ENCODE data around the gene FCER1G.
A peak's percentile ranks its signal among the peaks of the same experiment; 100 is the strongest.

Gene FCER1G

DNA sequence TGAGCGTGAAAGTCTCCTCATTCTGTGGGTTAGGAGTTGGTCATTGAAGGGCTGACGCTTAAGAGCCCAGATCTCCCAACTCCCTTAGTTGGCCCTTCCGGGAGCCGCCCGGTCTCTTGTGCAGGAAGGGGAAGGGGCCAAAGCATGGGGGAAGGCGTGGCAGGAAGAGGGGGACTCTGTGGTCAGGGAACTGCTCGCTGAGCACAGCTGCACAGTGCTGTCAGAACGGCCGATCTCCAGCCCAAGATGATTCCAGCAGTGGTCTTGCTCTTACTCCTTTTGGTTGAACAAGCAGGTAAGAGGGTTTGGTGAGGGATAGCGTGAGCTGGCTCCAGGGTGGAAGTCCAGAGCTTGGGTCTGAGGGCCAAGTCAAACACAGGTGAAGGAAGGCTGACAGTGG, at the start of gene FCER1G:
FCER1G (plus strand) TSS at position 220 of the 400 bp plus-strand sequence; CDS start at position 247, 27 bp downstream.
- DNase-seq: no peak

DNA sequence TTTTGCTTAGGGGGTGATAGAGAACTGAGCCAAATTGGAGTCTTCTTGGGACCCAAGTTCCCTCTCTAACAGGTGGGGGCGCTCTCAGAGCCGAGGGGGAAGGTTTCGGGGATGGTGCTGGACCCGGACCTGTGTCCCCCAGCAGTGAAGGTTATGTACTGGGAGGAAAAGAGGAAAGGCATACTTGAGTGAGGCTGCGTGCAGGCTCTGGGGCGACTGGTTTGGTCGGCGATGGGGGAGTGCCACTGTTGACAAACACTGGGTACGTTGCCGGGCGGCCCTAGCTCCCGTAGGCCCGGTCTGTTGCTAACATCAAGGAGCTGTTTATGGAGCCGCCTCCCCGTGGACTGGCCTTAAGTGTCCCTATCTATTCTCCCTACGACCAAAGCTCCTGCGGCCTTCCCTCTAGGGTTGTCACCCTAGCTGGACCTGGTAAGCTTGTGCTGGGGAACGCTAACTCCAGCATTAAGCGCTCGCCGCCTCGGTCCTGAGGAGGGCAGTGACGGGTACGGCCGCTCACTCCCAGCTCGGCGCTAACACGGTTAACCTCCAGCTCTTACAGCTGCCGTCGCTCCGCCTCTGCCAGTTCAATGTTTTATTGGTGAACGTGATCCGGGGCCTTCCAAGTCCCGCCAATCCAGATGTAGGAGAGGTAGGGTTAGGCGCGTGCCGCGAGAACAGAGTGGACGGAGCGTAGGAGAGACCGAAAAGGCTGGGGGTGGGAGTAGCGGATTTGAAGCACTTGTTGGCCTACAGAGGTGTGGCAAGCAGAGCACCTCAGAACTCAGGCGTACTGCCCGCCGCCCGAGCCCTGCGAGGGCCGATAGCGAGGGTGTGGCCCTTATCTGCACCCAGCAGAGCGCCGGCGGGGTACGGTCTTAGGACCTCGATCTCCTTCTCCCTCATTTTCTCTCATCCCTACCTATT, 49.1 kb upstream of the FCER1G start, which contains the start of gene PPOX:
PPOX (plus strand) TSS at position 685 of the 927 bp plus-strand sequence. CDS start 422 bp downstream, outside the sequence.
- peak; percentile 97 for DNase-seq

DNA sequence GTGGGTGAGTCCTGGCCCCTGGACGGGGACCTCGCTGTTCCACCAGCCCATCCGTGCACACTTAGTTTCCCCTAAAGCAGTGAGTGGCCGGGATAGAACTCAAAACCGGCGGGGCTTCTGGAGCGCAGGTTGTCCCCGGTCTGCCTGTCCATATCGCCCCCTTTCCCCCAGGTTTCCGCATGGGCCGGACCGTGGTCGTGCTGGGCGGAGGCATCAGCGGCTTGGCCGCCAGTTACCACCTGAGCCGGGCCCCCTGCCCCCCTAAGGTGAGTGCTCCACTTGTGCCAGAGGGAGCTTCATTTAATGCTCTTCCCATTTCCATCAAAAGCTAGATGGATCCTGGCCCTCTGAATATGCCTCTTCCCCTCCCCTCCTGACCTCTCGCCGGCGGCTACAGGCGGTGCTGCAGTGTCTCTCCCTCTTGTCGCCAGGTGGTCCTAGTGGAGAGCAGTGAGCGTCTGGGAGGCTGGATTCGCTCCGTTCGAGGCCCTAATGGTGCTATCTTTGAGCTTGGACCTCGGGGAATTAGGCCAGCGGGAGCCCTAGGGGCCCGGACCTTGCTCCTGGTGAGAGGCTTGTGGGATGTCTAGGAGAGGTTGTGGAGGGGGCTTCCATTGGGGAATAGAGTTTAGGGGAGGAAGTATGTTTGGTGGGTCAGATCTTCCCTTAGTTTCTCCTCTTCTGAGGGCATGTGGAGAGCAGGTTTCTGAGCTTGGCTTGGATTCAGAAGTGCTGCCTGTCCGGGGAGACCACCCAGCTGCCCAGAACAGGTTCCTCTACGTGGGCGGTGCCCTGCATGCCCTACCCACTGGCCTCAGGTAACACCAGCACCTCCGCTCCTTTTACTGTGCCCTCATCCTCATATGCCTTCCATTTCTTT, 48.2 kb upstream of the FCER1G start:
- no peak for DNase-seq

DNA sequence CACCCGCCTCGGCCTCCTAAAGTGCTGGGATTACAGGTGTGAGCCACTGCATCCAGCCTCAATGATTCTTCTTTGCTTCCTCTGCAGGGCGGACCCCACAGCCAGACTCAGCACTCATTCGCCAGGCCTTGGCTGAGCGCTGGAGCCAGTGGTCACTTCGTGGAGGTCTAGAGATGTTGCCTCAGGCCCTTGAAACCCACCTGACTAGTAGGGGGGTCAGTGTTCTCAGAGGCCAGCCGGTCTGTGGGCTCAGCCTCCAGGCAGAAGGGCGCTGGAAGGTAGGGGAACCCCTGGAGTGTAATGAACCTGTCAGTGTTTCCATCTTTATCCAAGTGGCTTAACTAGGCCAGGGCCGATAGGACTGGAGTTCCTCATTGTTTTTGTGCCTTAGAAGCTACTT, 46.2 kb upstream of the FCER1G start:
- DNase-seq: no peak

DNA sequence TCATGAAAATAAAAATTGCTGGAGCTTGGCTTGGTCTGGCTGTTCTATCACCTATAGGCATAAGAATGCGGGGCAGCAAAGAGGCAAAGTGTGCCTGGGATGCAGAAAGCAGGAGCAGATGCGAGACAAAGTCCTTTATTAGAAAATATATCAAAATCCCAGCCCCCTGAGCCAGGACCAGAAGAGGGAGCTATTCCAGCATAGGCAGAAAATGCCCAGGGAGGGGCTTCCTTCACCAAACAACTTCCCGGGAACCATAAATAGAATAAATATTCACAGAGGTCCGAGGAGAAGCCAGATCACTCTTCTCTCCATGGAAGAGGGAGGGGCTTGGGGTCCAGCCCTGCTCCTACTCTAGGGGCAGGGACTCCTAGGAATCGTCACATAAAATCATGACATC, 43.9 kb upstream of the FCER1G start:
- no peak for DNase-seq

DNA sequence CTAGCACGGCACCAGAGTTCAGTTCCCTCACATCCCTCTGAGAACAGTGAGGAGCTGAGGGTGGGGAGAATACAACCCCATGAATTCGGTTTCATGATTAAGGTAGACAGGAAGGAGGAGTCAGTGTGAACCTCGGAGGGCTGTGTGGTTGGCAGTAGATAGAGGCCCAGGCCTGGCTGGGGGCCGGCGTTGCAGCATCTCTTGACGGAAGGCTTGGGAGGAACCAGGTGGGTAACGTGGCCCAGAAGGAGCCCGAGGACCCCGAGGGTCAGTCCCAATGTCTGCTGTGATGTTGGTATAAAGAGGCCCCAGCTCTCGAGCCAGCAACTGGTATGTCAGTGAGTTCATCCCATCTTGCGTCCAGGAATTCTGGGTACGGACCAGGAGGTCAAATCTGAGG, 43.4 kb upstream of the FCER1G start:
- DNase-seq: no peak

DNA sequence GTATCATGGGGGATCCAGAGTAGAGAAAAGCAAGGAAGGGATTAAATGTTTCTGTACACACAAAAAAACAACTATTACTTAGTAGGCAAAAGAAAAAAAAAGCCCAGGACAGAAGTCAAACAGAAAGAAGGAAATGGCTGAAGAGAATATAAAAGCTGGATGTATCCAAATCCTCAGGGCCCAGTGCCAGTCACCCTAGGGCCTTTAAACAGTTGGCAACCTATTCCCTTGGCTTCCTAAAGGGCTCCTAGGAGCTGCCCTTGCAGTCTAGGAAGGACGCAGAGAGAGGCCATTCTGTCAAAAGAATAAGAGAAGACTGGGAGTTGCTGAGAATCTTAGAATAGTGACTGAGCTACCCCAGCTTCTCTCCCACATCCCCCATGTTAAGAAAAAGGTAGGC, 42.7 kb upstream of the FCER1G start:
- no peak for DNase-seq

DNA sequence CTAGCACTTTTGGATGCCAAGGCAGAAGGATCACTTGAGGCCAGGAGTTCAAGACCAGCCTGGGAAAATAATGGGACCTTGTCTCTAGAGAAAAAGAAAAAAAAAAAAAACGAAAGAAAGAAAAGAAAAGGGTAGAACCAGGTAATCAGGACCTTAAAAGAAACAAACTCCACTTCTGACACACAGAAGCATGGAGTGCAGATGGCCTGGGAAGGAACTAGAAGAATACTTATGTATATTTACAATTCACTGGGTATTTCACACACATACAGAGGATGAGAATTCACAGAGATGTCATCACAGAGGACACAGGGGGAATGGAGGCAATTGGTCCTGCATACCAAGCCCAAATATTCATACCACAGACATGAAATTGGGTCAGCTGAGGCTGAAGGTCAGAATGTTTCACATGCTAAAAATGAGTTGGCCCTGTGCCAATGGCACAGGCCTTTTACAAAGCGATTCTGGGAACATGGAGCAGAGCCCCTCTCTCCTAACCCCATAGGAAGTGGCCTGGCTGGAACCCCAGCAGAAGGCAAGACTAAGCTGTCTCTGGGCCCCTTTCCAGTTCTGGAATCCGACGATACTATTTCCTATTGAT, 42.2 kb upstream of the FCER1G start:
- DNase-seq: peak; percentile 90

DNA sequence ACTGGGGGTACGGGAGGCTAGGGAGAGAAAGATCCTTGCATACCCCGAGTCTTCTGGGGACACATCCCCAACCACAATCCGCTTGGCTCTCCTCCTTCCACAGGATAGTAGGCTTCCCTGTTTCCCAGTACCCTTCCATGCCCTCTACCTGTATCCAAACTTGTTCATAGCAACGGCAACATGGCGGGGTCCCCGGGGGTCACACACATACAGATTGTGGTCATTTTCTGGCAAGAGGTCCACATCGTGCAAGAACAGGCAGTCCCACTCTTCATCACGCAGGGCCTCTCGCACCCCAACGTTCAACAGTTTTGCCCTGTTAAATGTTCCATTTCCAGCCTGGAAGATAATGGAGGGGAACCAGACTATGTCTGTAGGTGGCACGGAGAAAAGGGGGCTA, 41.4 kb upstream of the FCER1G start:
- no peak for DNase-seq

DNA sequence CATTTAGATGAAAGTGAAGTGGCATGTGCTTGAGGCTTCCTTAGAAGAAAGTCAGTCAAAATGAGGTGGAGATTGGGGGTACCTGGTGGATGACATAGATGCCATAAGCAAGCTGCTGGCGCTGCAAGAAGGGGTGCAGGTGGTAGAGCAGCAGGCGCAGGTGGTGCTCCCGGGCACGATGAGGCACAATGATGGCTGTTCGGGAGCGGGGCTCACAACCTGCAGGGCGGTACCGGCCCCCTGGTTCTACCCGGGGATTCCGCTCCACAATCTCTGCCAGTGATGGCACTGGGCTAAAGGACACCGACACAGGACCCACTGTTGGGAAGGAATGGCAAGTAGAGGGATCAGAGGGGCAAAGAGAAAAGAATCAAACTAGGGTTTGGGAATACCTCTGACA, 40.2 kb upstream of the FCER1G start:
- no peak for DNase-seq

DNA sequence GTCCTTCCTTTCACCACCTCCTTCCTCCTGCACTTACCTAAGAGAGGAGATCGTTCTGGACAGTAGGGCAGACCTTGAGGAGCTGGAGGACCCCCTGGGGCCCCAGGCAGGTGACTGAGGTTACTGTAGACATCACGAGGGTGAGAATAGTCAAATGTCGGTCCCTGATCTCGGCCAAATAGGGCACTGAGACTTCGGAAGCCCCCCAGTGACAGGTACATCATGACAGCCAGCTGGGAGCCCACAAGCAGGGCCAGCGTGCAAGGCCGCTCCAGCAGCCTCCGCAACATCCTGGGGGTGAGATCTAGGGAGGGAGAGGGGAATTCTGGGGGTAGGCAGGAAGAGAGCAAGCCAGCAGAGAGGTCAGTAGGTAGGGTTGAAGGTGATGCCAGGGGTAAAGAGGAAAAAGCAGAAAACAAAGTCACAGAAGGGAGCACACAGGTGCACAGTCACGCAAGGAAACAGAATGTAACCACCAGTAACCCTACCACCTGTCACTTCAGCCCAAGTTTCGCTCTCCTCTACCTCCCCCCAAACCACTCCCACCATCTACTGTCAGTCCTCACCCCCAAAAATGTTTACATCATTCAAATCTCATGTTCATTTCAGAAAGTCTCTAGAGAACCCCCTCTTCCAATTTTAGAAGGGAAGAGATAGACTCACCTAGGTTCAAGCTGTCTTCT, 39.2 kb upstream of the FCER1G start:
- DNase-seq: no peak

DNA sequence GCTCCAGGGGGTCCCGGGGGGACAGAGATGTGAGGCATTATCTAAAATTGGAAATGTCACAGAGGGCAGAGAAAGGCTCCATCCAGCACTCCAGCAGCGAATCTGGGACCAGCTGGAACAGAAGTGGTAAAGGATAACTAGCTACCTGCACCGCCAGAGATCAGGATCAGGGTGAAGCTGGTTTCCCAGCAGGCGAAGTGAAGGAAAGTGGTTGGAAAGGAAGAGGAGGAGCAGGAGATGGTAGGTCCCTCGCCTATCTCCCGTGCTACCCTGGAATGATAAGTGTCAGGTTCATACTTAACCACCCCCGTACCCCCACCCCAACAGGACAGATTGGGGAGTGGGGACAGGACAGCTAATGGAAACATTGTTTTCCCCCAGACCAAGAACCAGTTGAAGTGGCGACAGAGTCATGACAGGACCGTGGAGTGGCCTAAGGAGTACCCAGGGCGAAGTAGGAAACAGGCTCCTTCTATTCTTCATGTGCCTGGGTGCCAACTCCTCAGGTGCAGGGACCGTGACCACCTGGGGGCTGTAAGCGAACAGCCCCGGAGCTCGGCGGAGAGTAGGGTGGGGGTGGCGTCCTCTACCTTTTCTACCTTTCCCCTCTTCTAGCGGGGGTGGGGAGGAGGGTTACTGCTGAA, 38.5 kb upstream of the FCER1G start:
- no peak for DNase-seq

DNA sequence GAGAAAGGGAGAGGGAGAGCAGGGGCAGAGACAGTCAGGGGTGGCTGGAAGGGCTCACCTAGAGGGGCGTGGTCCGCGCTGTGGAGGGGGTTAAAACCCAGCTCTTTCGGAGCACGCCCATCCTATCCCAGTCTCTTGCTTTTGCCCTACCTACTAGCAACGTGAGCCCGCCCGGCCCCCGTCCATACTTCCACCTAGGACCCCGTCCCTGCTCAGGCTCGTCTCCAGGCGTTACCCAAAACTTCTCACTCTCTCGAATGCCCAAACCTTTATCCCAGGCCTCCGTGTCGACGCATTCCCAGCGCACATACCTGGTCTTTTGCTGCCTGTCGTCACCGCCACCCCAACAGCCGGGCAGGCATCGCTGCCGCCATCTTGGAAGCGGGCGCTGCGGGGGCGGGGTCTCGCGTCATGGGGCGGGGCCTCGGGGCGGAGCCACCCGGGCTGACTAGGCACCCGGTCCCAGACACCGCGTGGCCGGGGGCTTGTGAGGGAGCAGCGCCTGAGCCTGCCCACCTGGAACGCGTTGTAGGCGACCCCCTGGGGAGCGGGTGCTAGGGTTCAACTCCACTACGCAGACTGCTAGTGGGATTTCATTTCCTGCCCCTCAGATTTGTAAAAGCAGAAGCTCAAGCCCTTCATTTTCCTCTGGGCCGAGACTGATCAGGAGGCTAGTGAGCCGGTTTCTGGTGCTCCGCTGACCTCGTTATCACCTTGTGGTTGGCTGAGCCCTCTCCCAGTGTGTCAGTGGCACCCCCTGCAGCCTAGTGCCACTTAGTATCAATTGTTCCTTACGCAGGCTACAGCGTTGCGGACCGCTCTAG, 37.8 kb upstream of the FCER1G start, which contains the start of gene B4GALT3:
B4GALT3 (minus strand) TSS at position 396 of the 824 bp plus-strand sequence. CDS start 1,447 bp downstream, outside the sequence.
- peak; percentile 79 for DNase-seq

DNA sequence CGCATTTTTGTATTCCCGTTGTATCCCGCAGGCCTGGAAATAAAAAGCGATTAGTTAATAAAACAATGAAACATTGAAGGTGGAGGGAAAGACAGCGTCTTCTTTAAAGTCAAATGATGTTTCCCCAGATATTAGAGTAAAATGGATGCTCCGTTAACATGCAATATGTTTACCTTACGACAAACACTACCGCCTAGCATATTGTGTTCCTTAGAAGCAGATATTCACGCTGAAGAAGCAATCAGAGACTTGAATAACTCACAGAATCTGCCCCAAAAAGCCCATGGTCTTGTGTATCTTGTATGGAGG, 37.2 kb upstream of the FCER1G start:
- DNase-seq: no peak

DNA sequence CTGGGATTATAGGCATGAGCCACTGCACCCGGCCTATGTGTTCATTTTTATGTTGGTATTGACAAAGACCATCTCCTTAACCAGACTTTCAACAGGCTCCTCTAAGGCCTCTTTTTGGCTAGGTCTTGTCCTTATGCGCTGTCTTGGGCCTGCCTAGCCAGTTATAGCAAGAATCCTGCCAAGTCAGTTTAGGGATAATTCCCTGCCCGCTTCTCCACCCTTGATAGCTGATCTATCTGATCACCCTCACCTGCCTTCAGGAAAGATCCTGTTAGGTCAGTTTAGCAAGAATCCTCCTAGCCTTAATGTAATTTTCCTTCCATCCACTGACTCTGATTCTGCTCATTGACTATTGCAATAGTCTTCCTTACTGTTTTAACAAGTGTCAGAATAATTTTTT, 35.4 kb upstream of the FCER1G start:
- DNase-seq: no peak

DNA sequence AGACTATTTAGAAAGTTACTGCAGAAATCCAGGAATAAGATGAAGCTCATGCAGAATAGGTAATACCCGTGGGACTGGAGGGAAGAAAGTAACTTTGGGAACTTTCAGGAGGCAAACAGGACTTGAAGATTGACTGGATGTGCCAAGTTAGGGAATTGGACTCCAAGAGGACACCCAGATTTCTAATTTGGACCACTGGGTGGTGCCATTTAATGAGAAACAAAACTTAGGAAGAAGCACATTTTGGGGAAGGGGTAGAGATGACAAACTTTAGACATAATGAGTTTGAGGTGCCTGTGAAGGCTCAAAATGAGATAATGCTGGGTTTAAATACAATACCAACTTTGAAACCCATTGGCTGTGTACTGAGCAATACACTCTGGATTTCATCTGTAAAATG, 34.5 kb upstream of the FCER1G start:
- peak; percentile 18 for DNase-seq

DNA sequence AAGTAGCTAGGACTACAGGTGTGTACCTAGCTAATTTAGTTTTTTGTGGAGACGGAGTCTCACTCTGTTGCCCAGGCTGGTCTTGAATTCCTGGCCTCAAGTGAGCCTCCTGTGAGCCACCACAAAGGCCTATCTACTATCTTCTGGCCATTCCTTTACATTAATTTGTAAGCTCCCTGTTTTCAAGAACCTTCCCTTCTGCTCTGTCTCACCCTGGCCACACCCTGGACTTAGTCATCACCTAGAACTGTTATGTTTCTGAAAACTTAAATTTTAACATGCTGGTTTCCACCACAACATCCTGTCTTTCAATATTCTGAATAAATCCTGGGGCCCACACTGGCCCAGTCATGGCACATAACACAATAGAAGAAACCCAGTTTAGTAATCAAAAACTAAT, 32.9 kb upstream of the FCER1G start:
- DNase-seq: peak; percentile 70

DNA sequence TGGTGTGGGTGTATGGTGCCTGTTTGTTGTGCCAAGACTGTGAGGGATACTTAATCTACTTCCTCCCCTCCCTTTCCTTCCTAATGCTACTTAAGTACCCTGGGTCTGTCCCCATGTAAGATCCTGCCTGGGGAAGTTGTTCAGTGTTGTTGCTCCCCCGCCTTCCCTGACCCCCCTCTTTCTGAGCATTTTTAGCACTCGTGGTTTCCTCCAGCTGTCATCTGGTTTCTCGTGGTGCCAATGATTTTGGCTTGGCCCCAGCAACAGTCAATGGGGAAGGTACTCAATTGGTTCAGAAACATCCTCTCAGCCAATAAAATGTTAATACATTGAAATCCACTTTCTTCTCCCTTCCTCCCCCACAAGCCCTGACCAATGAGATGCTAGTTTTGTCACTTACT, 29.8 kb upstream of the FCER1G start:
- DNase-seq: peak; percentile 70

DNA sequence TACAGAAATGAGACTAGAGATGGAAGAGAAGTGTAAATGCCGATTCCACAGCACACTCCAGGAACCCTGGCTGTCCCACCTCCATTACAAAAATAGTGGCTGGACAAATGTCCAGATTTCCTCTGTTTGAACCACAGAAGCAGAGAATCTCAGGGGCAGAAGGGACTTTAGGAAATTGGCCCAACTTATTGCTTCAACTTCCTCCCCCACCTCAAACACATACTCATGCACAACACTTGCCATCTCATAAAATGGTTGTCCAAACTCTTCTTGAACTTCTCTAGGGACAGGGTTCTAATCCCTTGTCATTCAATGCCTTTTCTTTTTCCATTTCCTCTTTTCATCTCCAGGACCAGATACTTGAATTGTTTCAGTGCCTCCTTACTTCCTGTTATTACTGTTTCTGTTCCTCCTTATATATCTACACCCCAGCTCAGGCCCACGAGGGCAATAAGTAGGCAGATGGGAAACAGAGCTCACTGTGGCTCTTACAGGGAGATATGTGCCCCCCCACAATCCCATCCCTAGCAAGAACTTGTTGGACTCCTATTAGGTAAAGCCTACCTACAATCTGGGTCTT, 29.3 kb upstream of the FCER1G start:
- no peak for DNase-seq

DNA sequence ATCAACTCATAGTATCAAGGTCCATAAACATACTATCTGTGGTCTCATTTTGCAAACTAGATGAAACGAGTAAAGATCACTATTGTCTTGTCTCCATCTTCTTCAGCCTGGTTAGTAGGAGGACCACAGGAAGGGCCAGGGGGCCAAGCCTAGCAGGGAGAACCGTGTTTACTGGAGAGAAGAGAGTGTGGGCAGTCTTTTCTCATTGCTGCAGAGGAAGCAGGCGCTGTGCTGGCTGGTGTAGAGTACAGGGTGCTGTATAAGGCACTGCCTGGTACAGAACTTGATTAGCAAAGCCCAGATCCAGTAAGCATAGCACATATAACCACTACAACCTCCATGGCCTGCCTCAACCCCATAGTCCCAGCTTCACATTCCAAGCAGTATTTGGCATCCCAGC, 27.8 kb upstream of the FCER1G start:
- no peak for DNase-seq

DNA sequence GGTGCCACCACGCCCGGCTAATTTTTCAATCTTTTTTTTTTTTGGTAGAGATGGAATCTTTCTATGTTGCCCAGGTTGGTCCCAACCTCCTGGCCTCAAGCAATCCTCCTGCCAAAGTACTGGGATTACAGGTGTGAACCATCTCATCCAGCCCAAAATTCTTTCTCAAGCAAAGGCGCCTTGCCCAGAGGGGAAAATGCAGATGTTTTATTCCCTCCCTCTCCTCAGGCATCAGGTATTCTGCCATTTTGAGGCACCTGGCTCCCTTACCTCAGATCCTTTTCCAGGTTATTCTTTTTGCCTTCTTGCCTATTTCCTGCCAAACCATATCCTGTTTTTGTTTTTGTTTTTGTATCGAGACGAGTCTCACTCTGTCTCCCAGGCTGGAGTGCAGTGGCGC, 26.7 kb upstream of the FCER1G start:
- no peak for DNase-seq
